Stimulated activated CD4-positive, alpha-beta T cell treated with anti-CD3 and anti-CD28 coated beads, Interleukin-2, amount 100 ng/mL, for 48 hours (primary cell): ENCODE data around the gene MVB12B.
A peak's percentile ranks its signal among the peaks of the same experiment; 100 is the strongest.

Experiments used
- DNase-seq, 2 donors: peaks; one replicate each; pipeline ENCODE4 v3.0.0-alpha.2; 2020

MVB12B gene

GRCh38 chr9:126478216-126478981, 151.8 kb downstream of the MVB12B start:
- no peak for DNase-seq

- DNase-seq: no peak
These were observed 152.9 kb downstream of the MVB12B start for GRCh38 chr9:126479515-126479914.

GRCh38 chr9:126480813-126481212, 154.2 kb downstream of the MVB12B start:
- DNase-seq: no peak

DNA sequence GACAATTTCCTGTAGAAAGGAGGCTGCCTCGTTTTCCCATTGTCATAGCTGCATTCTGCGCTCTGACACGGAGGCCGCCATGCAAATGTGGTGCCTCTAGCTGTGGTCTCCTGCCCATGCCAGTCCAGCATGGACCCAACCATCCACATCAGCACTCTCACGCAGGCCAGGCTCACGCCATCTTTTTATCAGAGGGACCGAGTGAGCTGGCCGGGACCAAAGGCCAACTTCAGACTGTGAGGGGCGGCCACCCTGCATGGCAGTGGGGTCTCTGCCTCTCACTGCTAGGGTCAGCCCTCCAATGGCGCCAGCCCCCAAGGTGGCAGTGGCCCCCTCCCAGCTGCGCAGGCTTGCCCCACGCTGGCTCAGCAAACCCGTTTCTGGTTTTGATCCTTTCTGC, 155.2 kb downstream of the MVB12B start:
- DNase-seq: no peak

GRCh38 chr9:126482361-126483044, 155.9 kb downstream of the MVB12B start:
- DNase-seq: no peak

DNA sequence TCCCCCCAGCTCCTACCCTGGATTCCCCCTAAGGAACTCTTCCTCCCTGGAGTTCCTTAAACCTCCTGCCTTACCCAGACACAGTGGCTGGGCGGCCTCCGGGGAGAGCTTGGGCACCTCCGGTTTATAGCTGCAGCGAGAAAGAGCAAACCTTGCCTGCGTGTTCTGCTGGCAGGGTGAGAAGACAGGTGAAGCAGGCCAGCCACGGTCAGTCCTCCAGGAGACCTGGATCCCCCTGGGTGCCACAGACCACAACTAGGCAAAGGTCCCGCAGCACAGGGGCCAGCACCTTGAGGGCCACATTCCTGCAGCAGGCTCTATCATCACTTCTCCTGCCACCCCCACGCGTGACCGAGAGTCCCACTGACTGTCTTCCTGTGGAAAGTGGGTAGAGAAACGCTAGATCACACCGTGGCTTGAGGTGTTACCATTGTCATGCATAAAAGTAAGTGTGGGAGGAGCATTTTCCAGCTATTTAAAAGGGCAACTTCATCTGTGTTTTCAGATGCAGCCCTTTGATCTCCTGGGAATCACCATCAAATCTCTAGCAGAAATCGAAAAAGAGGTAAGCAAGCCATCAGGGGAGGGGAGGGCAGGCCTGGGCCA, 156.9 kb downstream of the MVB12B start:
- DNase-seq: no peak

DNA sequence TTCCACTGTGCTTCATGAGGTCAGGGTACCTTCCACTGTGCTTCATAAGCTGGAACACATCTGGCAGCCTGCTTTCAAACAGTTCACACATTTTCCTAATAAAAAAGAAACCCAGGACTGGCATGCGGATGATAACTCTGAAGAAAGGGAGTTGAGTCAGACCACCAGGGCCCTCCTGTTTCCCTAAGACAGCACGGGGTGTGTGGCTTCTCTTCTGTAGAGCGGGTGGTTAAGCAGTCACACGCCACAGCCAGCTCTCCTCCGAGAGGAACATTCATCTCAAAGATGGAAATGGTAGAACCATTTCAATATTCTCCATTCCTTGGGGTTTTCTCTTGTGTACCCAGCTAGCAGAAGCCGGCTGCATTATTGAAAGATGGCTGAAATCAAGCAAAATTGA, 159.0 kb downstream of the MVB12B start:
- DNase-seq: no peak

DNA sequence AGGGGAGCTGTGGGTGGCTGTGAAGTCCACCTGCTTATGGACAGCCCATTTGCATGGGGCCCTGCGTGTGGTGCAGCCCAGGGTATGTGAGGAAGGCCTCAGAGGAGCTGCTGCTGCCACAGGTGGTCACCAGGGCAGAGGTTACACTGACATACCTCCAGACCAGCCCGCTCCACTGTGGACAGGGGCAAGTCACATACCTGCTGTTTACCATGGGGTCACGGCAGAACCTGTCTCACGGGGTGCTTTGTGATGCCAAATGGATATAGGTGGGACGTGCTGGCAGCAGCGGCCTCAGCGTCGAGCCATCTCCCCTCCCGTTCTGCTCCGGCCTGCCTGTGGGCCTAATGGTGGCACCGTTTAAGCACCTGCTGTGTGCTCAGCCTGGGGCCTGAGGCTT, 159.6 kb downstream of the MVB12B start:
- DNase-seq: no peak

DNA sequence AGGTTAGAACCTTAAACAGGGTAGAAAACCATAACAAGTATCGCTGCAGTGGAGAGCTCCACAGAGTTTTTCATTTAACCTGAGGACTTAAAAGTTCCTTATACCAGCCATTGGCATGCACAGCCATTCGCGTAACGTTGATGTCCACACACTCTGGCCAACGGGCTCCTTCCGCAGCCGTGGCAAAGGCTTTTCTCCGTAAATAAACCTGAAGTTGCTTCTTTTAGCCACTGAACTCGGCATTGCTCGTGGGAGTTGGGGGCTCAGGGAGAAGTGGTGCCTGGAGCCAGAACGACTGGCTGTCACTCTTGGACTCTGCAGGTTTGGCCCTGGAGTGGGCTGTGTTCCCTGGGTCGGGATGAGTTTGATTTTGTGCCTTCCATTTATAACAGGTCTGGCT, 161.2 kb downstream of the MVB12B start:
- DNase-seq: no peak

DNA sequence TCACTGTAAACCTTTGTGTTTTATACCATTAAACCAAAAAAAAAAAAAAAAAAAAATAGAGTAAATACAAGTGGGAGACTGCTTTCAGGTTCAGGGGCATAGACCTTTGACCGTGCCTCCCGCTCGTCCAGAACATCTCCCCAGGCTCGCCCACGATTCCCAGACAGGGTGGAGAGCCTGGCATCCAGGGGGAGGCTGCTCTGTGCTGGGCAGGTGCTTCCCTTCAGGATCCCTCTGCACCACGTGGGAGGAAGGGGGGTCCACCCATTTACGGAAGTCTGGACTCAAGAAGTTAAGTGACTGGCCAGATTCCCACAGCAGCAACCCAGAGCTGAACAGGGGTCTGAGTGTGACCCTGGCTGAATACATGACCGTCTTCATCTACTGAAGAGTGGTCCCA, 161.7 kb downstream of the MVB12B start:
- no peak for DNase-seq

DNA sequence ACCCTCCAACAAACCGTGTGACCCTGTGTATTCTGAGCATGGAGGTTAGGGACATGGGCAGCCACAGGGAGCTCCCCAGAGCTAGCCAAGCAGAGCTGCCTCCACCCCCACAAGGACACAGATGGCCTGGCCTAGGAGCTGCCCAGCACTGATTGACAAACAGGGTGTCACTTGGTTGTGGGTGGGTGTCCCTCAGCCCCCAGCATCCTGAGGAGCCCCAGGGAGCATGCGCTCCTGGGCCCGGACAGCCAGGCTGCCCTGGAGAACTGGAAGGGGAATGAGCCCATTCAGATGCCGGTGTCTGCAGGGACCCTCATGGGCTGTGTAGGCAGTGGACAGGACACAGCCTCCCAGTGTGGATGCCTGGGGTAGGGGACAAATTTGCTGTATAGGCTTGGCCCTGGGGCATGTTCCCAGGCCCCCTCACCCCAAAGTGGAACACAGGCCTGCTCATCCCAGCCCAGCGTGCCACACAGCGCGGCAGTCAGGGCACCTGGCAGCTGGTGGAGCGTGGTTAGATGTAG, 162.3 kb downstream of the MVB12B start:
- no peak for DNase-seq

- DNase-seq: no peak
These were observed 163.1 kb downstream of the MVB12B start for GRCh38 chr9:126489581-126490213.

GRCh38 chr9:126490214-126490631, 163.6 kb downstream of the MVB12B start:
- DNase-seq: no peak

GRCh38 chr9:126490871-126491567, 164.4 kb downstream of the MVB12B start:
- peak; percentile 44 to 57 for DNase-seq

GRCh38 chr9:126491568-126491879, 164.9 kb downstream of the MVB12B start:
- no peak for DNase-seq

- no peak for DNase-seq
These were observed 165.3 kb downstream of the MVB12B start for GRCh38 chr9:126491949-126492348.

- DNase-seq: no peak
These were observed 167.6 kb downstream of the MVB12B start for GRCh38 chr9:126494264-126494663.

DNA sequence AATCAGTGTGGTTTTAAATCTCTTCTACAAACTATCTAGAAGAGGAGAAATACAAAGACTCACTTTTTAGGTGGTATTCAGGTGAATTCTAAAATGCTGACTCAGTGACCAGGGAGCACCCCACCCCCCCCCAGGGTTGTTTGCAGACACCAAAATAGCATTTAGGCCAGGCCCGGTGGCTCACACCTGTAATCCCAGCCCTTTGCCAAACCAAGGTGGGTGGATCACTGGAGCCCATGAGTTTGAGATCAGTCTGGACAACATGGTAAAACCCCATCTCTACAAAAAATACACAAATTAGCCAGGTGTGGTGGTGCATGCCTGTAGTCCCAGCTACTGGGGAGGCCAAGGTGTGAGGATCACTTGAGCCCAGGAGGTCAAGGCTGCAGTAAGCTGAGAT, 168.1 kb downstream of the MVB12B start:
- DNase-seq: no peak

- no peak for DNase-seq
These were observed 169.0 kb downstream of the MVB12B start for GRCh38 chr9:126495411-126496180.

GRCh38 chr9:126496181-126496576, 169.6 kb downstream of the MVB12B start:
- DNase-seq: no peak

GRCh38 chr9:126496781-126497659, 170.4 kb downstream of the MVB12B start:
- no peak for DNase-seq
